Heart left ventricle (tissue), 16 donors: ENCODE data around the gene SNN. TPM values are rescaled to one million over a fixed set of nuclear protein-coding genes. Genes with fewer than 3 reads are reported as not detected.
A peak's percentile ranks its signal among the peaks of the same experiment; 100 is the strongest.

Experiments
- ATAC-seq, 4 donors: fragments of 200-7000 bp; cut with Tn5 transposase; one replicate each; pipeline ENCODE4 v1.9.1; 2020 to 2022; ENCODE audit warnings: moderate library complexity in 4 of 4, mild to moderate bottlenecking in 3 of 4, moderate number of reproducible peaks in 1 of 4
- DNase-seq, 5 donors: peaks; one replicate each; pipeline ENCODE4 v3.0.0-alpha.2; 2020
- H3K27ac ChIP-seq, 12 donors: fragments of 200-600 bp; sonication (generic) in 4 of 12; one replicate each; pipeline versions ENCODE4 v1.5.0 to v1.8.0; 2016 to 2022; ENCODE audit warnings: mild to moderate bottlenecking in 2 of 12
- H3K27me3 ChIP-seq, 9 donors: fragments of 200-600 bp; sonication (generic) in 2 of 9; one replicate each; pipeline versions ENCODE4 v1.5.1 to v1.8.0; 2016 to 2022; ENCODE audit warnings: mild to moderate bottlenecking in 3 of 9
- H3K36me3 ChIP-seq, 9 donors: fragments of 200-600 bp; sonication (generic) in 2 of 9; one replicate each; pipeline versions ENCODE4 v1.5.0 to v1.8.0; 2018 to 2022; ENCODE audit warnings: mild to moderate bottlenecking in 2 of 9
- H3K4me1 ChIP-seq, 12 donors: fragments of 200-600 bp; sonication (generic) in 4 of 12; one replicate each; pipeline versions ENCODE4 v1.5.0 to v1.8.0; 2016 to 2022; ENCODE audit warnings: mild to moderate bottlenecking in 3 of 12
- H3K4me3 ChIP-seq, 12 donors: fragments of 200-600 bp; sonication (generic) in 4 of 12; one replicate each; pipeline versions ENCODE4 v1.5.0 to v1.8.0; 2017 to 2022; ENCODE audit warnings: mild to moderate bottlenecking in 9 of 12, moderate library complexity in 4 of 12
- H3K9me3 ChIP-seq, 12 donors: fragments of 200-600 bp; sonication (generic) in 4 of 12; one replicate each; pipeline versions ENCODE4 v1.5.0 to v1.8.0; 2016 to 2022; ENCODE audit warnings: mild to moderate bottlenecking in 1 of 12
- POLR2A ChIP-seq, 2 donors: fragments of 450-650 bp; IDR thresholded peaks; one replicate each; pipeline ENCODE4 v1.6.1; 2017; ENCODE audit warnings: antibody characterized with exemption in 2 of 2, mild to moderate bottlenecking in 2 of 2, moderate library complexity in 2 of 2
- WGBS, 4 donors: extraction: QIAGEN DNeasy Blood & Tissue Kit in 2 of 4; methylation state at CpG; one replicate each; pipeline versions ENCODE4 v1.1.5 to v1.1.7; 2013 to 2018; 5-methylcytosine and 5-hydroxymethylcytosine counted together
- intact Hi-C, 10 donors: fragments of 100-400 bp; cut with DNase I; formaldehyde crosslinking; loops; one replicate each; pipeline versions ENCODE4 v1.11.1 to v1.14.2; 2022
- polyA plus RNA-seq, 2 donors: library from polyadenylated mRNA; stranded (reverse); fragments of 200-250 nt; gene quantifications; one replicate each; pipeline ENCODE4 v1.2.3, GENCODE V29; 2013
- total RNA-seq, 9 donors: library from RNA; depleted of rRNA in 2 of 9; stranded (reverse); fragments of >200 nt in 2 of 9; fragmentation: NEBNext Ultra II Directional in 3 of 9; extraction: Animal tissue kit (Norgen Biotek cat#: 25700) in 3 of 9; gene quantifications; one replicate each; pipeline versions ENCODE4 v1.1.0 to v1.2.4, GENCODE V29; 2016 to 2023
- TF ChIP-seq, protein P1 (sequence below), 12 donors: fragments of 200-600 bp; sonication (generic) in 4 of 12; IDR thresholded peaks; one replicate each; pipeline versions ENCODE4 v1.5.0 to v1.8.0; 2018 to 2022; ENCODE audit warnings: antibody characterized with exemption in 12 of 12, mild to moderate bottlenecking in 5 of 12
- donor health status: ischemic (EF 13 %, LVEDD 7.1; RV severe dilation, severe dysfunction).
- donor health status: healthy with polysubstance abuse.
- donor health status: DM: no; HTN: yes; CAD: no.
- donor health status: DM: no; HTN: no; CAD: no.
- donor health status: ischemic (EF 25% LVEDD 6.9; RV normal size, moderate dysfunction).
- donor health status: ischemic (EF 25% LVEDD 5.7; RV mildly dilated, moderate dysfunction).
- donor health status: healthy.
- donor health status: DM: yes; HTN: yes; CAD: no.
- donor health status: ischemic (EF 35%, LVEDD 5.7; RV mildly dilated, moderate dysfunction).
- donor health status: nonischemic (EF 11% LVEDD 7.7; RV severe dilation, severe dysfunction).
- donor health status: DM: yes; HTN: yes; CAD: no.
- donor health status: PGD.
- donor health status: ischemic (EF 29% LVEDD 5.4; RV normal size, mild dysfunction).
- donor health status: nonischemic (EF 23%, LVEDD 6.1; RV moderate dilation, normal function).

The SNN gene
- total and polyA plus RNA-seq, 11 donors = 12.5 to 60.0 (median 36.4) TPM

DNA sequence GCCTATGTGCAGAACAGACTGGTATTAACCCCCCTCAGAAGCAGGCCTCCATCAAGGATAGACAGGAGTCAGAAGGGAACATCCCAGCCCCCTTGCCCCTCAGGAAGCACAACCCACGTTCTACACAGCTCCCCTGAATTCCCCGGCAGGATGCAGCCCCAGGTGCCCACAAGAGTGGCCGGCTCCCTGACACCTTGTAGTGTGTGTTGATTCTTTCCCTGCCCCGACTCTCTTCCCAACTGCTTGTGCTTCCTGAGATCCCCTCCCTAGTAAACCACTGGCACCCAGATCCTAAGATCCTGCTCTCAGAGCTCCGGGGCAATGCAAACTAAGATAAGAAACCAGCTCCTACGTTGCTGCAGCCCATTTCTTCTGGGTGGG is 46.7 kb upstream of the SNN start:
- ATAC-seq (no peak), DNase-seq (no peak)
- intact Hi-C loops = loop anchor here in 1 of 10 donors (10.0 kb wide), 1 partner anchor 87 kb away; no protein-coding TSS in a partner anchor
- Histone ChIP-seq H3K36me3 (no peaks in the 10 kb centered on the region), H3K4me1 (peaks cover 0 to 75% (median 1%) of the 10 kb centered on the region in 12 donors), H3K4me3 (peak overlapping the region in 7 of 12 donors; percentile 0 to 42 (median 25)), H3K27me3 (no peaks in the 10 kb centered on the region), H3K27ac (peak overlapping the region in 6 of 12 donors; percentile 9 to 85 (median 58)), H3K9me3 (peaks cover 0 to 6% (median 0%) of the 10 kb centered on the region in 12 donors)
- 51 to 76% (median 60%) methylated on average over 6 of the region's 6 CpGs for WGBS, 4 donors
- no peak for TF ChIP-seq POLR2A (IDR thresholded peaks at IDR 0.05)
- TF ChIP-seq, protein P1, sequence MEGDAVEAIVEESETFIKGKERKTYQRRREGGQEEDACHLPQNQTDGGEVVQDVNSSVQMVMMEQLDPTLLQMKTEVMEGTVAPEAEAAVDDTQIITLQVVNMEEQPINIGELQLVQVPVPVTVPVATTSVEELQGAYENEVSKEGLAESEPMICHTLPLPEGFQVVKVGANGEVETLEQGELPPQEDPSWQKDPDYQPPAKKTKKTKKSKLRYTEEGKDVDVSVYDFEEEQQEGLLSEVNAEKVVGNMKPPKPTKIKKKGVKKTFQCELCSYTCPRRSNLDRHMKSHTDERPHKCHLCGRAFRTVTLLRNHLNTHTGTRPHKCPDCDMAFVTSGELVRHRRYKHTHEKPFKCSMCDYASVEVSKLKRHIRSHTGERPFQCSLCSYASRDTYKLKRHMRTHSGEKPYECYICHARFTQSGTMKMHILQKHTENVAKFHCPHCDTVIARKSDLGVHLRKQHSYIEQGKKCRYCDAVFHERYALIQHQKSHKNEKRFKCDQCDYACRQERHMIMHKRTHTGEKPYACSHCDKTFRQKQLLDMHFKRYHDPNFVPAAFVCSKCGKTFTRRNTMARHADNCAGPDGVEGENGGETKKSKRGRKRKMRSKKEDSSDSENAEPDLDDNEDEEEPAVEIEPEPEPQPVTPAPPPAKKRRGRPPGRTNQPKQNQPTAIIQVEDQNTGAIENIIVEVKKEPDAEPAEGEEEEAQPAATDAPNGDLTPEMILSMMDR (IDR thresholded peaks at IDR 0.05) = no peak

DNA sequence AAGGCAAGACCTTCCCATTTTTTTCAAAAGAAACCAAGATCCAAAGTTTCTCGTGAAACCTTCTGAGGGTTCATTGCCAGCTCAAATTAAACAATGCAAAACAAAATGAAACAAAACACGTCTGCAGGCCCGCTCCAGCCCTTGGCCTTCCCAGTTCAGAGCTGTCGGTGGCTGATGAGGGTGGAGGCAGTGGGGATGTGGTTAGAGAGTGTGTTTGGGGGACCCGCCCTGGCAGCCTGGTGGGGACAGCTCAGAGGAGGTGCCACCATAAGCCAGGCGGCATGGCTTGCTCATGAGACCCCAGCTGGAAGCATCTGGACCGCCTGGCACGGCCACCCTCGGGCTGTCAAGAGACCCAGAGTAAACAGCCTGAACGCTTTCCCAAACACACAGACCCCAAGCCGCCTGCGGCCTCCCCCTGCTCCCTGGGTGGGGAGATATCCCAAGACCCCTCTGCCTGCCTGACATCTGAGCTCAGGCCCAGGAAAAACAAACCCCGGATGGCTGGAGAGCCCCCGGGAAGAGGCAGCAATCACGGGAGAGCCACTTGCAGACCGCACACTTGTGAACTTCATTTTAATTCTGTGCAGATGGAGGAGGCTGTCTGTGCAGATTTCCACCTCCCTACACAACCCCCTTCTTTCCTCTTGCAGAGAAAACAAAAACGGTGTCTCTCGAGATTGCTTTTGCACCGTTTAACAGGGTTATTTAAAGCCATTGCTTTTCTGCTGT is 46.2 kb upstream of the SNN start:
- Histone ChIP-seq H3K27ac (peak overlapping the region in 7 of 12 donors; percentile 13 to 85 (median 58)), H3K36me3 (no peaks in the 10 kb centered on the region), H3K4me3 (peak overlapping the region in 9 of 12 donors; percentile 0 to 42 (median 18)), H3K9me3 (peaks cover 0 to 6% (median 0%) of the 10 kb centered on the region in 12 donors), H3K27me3 (no peaks in the 10 kb centered on the region), H3K4me1 (peaks cover 0 to 76% (median 1%) of the 10 kb centered on the region in 12 donors)
- peak in 1 of 5 donors; percentile 48 for DNase-seq
- peak in 3 of 4 donors; percentile 51 to 60 (median 59) for ATAC-seq
- TF ChIP-seq, protein P1 (IDR thresholded peaks at IDR 0.05) = no peak
- intact Hi-C loops = loop anchor here in 1 of 10 donors (10.0 kb wide), 1 partner anchor 87 kb away; no protein-coding TSS in a partner anchor
- WGBS, 4 donors = 35 to 49% (median 41%) methylated on average over 19 of the region's 19 CpGs

DNA sequence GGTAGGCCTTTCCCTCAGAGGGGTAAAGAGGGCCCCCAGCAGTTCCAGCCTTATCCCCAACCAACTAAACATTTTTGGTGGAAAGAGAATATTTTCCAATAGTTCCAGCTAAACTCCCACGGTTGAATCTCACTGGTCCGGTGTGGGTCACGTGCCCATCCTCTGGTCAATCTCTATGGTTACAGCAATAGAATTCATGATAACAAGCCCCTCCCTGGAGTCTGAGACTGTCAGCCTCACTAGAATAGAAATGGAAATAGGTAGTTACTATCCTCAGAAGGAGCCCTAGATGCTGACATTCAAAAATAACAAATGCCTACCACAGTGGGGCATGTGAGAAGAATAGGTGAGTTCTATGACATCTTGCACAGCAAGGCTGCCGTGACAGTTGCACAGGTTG is 44.0 kb upstream of the SNN start:
- WGBS, 4 donors = 88 to 97% (median 90%) methylated on average over 4 of the region's 4 CpGs
- H3K27ac ChIP-seq = peak overlapping the region in 1 of 12 donors; percentile 89
- no peak for TF ChIP-seq POLR2A (IDR thresholded peaks at IDR 0.05)
- ATAC-seq (no peak), DNase-seq (no peak)
- H3K27me3 ChIP-seq = no peaks in the 10 kb centered on the region
- H3K4me3 ChIP-seq = no peak overlapping the region
- peaks cover 0 to 88% (median 1%) of the 10 kb centered on the region in 12 donors for H3K4me1 ChIP-seq
- peaks cover 0 to 6% (median 0%) of the 10 kb centered on the region in 12 donors for H3K9me3 ChIP-seq
- no peaks in the 10 kb centered on the region for H3K36me3 ChIP-seq
- intact Hi-C loops = loop anchor here in 1 of 10 donors (10.0 kb wide), 1 partner anchor 89 kb away; no protein-coding TSS in a partner anchor

DNA sequence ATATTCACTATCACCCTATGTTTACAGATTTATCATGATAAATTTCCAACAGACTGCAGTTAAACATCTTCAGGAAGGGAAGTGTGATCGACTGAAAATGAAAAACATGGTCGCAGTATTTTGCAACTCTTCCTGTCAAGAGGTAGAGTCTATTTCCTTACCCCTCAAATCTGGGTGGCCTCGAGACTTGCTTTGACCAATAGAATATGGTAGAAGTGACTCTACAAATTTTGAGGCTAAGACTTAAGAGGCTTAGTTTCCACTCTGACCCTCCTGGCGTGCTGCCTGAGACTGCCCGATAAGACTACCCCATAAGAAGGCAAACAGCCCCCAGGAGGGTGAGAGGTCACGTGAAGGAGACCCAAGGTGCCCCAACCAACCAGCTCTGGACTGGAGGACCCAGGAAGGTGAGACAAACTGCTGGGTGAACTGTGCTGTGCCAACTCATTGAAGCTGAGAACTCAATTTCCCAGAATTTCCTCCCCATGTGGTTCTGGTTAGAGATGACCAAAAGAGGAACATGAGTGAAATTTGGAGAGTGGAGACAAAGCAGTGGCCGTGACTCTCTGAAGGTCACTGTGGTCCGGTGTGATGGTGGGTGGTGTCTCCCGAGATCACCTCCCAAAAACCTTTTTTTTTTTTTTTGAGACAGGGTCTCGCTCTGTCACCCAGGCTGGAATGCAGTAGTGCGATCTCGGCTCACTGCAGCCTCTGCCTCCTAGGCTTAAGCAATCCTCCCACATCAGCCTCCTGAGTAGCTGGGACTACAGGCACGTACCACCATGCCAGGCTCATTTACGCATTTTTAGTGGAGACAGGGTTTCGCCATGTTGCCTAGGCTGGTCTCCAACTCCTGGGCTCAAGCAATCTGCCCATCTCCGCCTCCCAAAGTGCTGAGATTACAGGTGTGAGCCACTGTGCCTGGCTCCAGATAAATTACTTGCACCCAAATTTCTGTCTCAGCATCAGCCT is 43.3 kb upstream of the SNN start:
- peaks cover 0 to 88% (median 1%) of the 10 kb centered on the region in 12 donors for H3K4me1 ChIP-seq
- peak overlapping the region in 1 of 12 donors; percentile 89 for H3K27ac ChIP-seq
- 82 to 87% (median 85%) methylated on average over 15 to 16 of the region's 16 CpGs for WGBS, 4 donors
- ATAC-seq (peak in 2 of 4 donors; percentile 14 to 39), DNase-seq (no peak)
- no peak for TF ChIP-seq POLR2A (IDR thresholded peaks at IDR 0.05)
- TF ChIP-seq, protein P1 (IDR thresholded peaks at IDR 0.05) = no peak
- H3K27me3 ChIP-seq = no peaks in the 10 kb centered on the region
- intact Hi-C loops = loop anchor here in 1 of 10 donors (10.0 kb wide), 1 partner anchor 90 kb away; no protein-coding TSS in a partner anchor
- no peak overlapping the region for H3K4me3 ChIP-seq
- peaks cover 0 to 6% (median 0%) of the 10 kb centered on the region in 12 donors for H3K9me3 ChIP-seq
- H3K36me3 ChIP-seq = no peaks in the 10 kb centered on the region
